ENCODE measurements around the gene LSM4.
A peak's percentile ranks its signal among the peaks of the same experiment; 100 is the strongest.

The LSM4 gene

DNA sequence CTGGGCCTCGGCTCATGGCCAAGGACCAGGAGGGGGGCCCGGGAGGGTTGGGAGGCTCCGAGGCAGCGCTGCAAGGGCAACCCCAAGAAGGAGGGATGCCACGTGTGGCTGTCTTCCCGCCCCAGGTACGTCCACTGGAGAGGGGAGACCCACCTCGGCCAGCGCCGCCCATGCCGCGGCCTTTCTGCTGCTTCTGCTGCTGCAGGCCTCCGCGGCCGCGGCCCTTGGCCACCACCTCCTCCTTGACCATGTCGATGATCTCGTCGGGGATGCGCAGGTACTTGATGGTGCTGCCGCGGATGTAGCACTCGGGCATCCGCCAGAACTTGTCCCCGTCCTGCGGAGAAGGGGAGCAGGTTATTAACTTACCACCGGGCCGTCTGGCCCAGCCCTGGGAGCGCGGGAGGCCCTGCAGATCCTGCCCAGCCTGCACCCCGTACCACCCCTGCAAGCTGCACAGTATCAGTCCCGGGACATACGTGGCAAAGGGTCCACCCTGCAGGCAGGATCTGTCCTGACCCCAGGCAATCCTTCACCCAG lies 13.3 kb downstream of the LSM4 start:
- DNase-seq: no peak

DNA sequence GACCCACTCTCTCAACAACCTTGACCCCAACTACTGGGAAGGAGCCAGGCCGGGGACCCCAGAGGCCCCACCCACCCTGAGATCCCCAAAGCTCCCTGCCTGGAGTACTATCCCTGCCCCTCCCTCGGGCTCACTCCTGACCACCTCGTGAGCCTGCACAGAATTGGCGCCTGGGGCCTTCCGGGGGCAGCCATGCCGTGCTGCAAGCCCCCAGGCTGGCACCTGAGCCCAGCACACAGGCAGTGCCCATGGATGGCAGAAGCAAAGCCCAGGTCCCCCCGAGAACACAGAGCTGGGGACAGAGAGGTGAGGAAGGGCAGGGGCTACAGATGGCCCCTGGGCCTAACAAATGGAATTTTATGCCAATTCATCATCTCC lies 13.9 kb downstream of the LSM4 start:
- DNase-seq: no peak

DNA sequence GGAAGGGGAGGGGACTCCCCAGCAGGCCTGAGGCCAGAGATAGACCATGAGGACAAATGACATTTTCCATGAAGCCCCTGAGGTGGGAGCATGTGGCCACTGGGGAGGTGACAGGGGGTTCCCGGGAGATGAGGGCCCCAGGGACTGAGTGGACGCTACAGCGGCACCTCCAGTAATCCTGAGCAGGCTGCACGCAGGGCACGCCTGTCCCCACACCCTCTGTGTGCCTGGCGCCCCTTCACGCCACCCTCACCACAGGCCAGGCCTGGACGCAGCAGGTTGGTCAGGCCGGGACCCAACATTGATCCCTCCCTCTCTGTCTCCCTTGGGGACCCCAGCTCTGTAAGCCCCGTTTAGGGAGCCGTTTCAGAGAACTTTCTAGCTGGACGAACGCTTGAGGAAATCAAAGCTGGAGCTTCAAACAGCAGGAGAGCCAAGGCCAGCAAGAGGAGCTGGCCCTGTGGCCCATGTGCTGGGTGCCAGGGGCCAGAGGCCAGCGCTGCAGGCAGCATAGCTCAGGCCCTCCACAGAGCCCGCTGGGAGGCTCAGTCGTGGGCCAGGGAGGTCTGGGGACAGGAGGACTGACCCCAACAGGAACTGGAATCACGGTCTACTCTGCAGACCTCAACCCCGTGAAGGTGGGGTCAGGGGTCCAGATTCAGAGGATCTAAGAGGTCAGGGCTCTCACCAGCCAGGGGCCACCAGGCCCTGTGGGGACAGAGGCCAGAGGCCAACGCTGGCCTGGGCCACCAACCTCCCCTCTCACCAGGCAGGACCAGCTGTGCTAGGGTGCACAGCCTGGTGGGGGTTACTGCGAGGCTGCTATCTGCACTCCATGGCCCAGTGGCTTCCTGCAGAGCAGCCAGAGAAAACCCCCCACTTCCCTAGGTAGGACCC lies 14.6 kb downstream of the LSM4 start:
- no peak for DNase-seq

DNA sequence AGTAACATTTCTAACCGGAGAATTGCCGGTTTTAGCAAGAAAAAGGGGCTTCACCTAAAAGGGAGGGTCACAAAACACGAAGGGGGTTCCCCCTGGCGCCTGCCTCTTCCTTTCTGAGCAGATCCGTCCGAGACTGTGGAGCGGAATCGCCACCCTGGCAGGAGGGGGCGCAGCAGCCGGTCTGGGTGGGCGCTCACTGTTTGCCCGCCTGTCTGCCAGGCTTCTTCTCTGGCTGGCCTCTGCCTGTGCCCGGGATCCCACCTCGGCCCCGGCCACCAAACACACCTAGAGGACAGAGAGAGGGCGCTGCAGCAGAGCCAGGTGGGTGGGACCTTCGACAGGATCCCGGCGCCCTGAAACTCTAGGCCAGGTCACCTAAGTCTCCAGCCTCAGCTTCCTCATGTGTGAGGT lies 15.6 kb downstream of the LSM4 start:
- DNase-seq: no peak

DNA sequence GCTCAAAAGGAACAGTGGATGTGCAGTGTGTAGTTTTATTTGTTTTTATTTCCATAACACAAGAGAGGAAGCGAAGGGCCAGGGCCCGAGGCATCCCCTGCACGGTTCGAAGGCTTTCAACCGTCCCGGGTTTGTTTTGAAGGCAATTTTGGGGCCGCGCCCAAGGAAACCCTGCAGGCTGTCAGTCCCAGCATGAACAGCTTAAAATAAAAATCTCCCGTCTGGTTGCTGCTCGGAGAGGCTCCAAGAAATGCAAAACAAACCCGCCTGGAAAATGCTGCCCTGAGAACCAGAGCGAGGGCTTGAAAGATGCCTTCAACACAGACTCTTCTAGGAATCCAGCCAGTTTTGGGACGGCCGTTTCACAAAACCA lies 16.0 kb downstream of the LSM4 start:
- DNase-seq: no peak

DNA sequence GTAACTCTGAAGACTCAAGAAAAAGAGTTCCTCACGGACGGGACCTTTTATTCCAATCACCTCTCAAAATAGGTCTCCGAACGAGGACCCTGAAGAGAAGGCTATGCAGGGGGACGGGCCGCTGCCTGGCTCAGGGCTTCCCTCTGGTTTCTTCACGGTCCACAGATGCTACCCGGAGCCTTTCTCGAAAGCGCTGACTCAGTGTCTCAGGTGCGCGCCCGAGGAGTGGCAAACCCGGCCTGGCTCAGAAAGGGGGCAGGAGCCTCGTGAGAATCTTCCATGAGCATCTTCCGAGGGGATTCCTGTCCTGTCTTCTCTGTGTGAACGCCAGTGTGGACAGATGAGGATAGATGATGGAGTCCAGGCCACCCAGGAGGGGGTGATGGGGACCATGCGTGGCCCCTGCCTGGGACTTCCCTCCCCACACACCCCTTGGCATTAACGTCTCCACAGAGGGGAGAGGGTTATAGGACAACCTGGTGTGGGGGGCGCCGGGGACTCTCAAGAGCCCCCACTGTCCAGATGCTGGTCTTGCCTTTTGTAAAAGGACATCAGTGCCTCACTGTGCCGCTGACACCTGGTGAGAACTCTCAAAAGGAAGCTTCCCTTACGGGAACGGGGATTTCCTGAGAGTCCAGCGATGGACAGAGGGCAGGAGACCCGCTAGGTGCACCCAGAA lies 16.5 kb downstream of the LSM4 start:
- no peak for DNase-seq

DNA sequence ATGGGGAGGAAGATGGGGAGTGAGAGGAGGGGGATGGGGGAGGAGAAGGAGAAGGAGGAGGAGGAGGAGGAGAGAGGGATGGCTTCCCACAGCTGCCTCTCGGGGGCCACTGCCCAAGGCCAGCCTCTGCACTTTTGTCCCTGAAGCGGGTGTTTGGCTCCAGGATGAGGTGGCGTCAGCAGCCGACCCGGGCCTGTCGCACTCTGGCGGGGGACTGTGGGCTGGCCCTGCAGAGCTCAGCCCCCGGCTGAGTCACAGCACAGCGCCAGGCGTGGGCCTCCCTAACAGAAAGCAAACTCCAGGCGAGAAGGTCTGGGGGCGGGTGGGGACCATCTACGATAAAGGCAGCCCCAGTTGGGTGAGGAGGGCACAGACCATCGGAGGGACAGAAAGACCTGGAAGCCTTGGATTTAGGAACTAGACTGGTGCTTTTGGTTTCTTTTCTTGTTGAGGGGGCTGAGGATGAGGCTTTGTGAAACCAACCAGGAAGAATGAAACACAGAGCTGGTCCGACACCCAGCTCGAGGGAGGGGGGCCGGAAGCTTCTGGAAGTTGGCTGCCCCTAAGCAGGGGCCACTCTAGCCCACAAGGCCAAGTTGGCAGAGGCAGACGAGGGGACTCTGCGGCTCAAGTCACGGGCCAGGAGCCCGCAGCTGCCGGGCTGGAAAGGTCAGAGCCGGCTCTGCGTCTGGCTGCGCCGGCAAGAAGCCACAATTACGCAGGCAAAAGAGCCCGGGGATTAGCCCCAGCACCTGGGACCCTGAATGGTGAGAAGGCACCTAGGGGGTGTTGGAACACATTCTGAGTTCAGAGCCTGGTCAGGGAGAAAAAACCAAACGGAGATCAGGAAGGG lies 18.2 kb downstream of the LSM4 start:
- DNase-seq: no peak

DNA sequence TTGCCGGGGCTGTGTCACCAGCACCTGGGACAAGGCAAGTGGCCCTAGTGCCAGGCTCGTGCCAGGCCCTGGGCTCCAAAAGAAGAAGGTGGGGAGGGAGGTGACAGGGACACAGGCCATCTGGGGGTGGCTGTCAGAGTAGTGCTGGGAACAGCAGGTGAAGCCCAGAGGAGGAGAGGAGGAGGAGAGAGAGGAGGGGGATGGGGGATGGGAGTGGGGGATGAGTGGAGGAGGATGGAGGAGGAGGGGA lies 18.7 kb downstream of the LSM4 start:
- no peak for DNase-seq

DNA sequence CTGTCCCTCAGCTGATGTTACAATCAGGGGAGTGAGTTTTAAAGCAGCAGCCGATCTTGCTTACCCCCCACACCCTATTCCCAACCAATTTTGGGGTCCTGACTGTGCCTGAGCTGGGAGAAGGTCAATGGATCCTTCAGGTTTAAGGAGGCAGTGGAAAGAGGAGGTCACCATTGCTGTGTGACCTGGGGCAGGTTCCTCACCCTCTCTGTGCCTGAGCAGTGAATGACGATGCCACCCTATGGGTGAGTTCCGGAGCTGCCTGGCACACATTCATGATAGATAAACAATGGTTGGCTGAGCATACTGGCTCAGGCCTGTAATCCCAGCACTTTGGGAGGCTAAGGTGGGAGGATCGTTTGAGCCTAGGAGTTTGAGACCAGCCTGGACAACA lies 21.2 kb downstream of the LSM4 start:
- DNase-seq: no peak

DNA sequence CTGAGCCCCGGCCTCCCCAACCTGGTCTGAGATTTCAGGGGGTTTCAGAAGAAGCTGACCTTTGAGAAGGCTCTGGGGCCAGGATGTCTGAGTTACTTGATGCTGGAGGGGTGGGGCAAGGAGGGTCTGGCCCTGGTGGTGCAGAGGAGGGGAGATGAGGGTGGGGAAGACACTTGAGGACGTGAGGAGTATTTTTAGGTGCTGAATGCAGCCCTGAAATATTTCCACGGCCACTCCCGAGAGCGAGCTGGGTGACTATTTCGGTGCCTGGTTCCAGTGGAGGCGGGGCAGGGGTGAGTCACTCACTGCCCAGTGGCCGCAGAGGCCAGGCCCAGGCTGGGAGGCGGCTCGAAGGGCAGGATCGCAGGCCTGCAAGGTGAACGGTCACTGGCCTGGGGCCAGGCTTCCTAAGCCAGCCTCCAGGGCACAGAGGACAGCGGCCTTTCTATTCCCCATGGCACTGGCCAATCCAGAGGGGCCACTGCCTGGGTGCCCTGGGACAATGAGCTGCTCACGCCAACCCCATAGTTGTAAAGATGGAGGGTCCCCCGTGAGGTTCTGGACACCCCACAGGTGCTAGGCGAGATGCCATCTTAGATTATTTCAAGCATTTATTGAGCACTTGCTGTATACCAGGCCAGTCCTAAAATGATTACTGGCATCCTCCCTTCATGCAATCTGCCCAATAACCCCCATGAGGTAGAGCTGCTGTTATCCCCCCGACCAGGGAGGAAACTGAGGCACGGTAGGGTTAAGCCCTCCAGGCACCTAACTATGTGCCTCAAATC lies 21.8 kb downstream of the LSM4 start:
- DNase-seq: no peak

DNA sequence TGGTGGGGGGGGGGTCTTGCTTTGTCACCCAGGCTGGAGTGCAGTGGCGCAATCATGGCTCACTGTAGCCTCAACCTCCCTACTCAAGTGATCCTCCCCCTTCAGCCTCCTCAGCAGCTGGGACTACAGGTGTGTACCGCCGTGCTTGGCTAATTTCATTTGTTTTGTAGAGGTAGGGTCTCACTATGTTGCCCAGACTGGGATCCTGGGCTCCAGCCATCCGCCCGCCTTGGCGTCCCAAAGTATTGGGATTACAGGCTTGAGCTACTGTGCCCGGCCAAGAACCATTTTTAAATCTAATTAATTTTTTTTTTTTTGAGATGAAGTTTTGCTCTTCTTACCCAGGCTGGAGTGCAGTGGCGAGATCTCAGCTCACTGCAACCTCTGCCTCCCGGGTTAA lies 23.2 kb downstream of the LSM4 start:
- DNase-seq: no peak

DNA sequence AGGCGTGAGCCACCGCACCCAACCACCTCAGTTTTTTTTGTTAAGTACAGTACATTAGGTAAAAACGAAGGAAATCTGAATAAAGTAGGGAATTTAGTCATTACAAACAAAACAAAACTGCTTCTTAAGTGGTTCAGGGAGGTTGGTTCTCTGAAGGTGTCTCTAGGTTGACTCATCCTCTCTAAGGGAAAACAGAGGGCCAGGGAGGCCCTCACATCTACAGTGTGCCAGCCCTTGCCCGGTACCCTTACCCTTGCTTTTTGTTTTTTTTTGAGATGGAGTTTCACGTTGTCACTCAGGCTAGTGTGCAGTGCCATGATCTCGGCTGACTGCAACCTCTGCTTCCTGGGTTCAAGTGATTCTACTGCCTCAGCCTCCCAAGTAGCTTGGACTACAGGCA lies 24.3 kb downstream of the LSM4 start:
- no peak for DNase-seq

DNA sequence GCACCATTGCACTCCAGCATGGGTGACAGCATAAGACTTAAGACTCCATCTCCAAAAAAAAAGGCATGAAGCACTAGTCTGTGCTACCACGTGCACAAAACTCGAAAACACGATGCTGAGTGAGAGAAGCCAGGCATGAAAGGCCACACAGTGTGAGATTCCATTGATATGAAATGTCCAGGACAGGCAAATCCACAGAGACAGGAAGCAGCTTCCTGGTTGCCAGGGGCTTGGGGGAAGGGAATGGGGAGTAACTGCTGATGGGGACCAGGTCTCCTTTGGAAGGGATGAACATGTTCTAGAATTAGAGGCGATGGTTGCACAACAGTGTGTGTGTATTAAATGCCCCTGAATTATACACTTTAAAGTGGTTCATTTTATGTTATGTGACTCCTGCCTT lies 25.6 kb downstream of the LSM4 start:
- DNase-seq: no peak

DNA sequence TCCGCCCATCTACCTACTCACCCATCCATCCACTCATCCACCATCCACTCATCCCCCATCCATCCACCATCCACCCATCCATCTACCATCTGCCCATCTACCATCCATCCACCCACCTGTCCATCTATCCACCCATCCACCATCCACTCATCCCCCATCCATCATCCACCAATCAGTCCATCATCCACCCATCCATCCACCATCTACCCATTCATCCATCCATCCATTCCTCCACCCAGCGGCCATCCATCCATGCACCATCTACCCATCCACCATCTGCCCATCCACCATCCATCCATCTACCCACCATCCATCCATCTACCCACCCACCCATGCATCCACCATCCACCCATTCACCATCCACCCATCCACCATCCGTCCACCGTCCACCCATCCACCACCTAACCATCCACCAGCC lies 27.8 kb downstream of the LSM4 start:
- no peak for DNase-seq

DNA sequence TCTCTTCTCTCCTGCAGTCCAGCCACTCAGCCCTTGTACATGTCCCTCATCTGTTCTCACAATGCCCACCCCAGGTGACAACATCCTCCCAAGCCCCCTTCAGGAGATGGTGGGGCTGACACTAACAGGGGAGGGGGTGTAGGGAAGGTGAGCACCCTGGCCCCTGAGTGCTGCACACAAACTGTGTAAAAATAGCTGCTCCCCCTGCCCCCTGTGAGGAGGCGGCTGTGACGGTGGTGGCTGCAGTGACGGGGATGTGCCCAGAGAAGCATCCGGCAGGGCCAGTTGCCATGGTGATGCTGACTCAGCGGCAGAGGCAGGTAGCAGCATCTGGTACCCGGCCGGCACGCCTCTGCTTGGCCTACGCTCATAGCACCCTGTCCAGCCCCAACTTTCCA lies 28.4 kb downstream of the LSM4 start:
- DNase-seq: peak; percentile 16

DNA sequence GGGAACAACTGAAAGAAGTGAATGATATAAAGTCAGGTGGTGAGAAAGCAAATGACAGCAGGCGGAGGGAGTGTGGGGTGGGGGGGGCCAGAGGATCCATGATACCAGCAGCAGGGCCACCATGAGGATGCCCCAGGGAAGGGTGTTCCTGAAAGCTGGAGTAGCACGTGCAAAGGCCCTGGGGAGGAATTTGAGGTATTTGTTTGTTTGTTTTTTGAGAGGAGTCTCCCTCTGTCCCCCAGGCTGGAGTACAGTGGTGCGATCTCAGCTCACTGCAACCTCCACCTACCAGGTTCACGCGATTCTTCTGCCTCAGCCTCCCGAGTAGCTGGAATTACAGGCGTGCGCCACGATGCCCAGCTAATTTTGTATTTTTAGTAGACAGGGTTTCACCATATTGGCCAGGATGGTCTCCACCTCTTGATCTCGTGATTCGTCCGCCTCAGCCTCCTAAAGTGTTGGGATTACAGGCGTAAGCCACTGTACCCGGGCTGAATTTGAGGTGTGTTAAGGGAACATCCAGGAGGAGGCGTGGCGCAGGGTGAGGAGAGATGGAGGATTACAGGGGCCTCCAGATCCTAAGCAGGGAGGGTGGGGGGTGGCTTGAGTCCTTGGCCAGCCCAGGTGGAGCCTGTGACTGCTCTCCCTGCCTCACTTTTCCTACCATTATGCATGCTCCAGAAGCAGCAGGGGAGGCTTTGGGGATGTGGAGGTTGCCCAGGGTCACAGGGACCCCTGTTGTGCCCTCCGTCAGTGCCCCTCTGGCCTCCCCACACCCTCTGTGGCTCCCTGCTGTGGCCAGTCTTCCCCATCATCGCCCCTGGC lies 29.0 kb downstream of the LSM4 start:
- DNase-seq: no peak

DNA sequence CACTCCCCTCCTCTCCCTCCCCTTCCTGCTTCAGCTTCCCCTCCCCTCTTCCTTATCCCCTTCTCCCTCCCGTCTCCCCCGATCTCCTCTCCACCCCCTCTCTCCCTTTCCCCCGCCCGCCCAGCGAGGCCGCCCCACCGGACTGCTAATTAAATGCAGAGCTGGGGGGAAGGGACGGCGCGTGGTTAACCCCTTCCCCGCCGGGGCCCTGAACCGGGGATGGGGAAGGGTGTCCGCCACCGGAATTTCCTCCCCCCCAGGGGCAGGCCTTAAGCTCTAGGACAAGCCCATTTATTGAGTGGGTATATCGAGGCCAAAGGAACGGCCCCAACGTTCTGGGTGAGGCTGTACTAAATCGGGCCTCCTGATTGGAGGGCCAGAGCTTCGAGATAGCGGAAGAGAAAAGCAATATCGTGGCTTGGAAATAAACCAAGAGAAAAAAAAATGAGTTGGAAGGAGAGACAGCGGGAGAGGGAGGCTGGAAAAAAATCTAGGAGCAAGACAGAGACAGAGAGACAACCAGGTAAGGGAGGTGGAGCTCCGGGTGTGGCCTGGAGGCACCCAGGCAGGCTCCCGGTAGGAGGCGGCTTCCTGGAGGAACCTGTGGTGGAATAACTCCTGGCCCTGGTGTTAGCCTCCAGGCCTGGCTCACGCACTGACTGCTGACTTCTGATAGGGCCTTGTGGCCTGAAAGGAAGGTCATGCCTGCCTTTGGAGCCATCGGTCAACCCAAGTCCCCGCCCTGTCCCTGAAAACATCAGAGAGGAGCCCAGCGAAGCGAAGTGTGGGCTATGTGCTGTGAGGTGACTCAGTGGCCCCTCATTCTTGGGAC lies 29.9 kb downstream of the LSM4 start:
- DNase-seq: no peak

DNA sequence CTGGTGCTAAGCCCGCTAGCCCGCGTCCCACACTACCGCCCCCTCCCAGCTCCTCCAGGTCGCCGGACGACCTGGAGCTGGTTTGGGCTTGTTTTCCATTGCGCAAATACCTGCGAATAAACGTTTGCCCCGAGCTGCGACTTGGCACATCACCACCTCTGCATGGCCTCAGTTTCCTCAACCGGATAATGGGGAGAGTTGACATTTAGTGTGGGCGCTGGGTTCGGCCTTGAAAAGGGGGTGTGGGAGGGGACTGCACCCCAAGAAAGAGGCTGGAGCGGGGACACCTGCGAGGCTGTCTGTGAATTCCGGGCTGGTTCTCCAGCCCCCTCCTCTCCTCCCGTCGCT lies 30.4 kb downstream of the LSM4 start:
- DNase-seq: no peak

DNA sequence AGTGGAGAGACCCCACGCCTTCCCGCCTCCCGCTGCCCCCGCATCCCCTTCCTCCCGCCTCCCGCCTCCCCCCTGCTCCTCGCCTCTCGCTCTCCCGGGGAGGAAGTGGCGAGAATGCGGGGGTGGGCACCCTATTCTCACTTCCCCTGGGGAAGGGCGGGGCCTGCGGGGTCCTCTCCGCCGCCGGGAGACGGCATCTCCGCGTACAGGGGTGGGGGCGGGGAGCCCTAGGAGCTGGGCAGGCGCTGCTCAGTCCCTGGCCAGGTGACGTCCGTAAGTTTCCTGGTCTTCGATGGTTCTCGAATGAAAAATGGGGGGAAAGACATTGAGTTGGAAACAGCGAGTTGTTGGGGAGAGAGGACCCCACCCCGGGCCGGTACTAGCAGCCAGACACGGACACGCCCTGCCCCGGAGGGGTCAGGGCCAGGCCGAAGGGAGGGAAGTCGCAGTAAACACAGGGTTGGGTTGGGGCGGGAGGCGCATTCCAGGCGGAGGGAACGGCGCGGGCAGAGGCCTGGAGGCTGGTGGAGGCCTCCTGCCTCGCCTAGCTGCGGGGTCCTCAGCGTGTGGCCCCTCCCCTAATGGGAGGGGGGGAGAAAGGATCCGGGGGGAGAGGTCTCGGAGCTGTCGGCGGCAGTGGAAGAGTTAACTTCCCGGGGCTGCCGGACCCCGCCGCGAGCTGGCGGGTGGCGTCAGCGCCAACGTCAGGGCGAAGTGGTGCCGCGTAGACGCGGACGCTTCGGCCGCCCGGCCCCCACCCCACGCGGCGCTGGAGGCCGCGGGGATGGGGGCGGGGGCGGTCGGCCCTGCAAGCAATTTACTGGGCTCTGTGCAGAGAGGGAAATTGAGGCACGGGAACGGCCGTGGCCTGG lies 31.1 kb downstream of the LSM4 start:
- no peak for DNase-seq

DNA sequence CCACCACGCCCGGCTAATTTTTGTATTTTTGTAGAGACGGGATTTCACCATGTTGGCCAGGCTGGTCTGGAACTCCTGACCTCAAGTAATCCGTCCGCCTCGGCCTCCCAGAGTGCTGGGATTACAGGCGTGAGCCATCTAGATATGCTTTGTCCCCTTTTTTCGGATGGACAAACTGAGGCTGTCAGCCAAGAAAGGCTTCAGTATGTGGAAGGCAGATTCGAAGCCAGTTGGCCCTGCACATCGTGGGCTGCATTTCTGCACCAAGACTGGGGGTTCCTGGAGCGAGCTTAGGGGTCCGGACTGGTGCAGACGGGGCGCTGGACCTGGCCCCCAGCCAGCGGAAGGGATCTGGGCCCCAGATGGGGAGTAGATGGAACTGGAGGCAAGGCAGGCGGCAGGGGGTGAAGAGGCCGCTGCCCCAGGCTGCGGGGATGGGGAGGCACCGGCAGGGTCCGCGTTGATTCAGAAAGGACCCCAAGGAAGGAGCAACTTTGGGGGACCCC lies 31.8 kb downstream of the LSM4 start:
- no peak for DNase-seq
